ENCODE results near the gene BLOC1S5.
"Not testable (repeated sequence)": the region's sequence is repeated elsewhere in the genome, so short reads cannot be mapped to it uniquely, and the experiment has no call there.

BLOC1S5 gene

DNA sequence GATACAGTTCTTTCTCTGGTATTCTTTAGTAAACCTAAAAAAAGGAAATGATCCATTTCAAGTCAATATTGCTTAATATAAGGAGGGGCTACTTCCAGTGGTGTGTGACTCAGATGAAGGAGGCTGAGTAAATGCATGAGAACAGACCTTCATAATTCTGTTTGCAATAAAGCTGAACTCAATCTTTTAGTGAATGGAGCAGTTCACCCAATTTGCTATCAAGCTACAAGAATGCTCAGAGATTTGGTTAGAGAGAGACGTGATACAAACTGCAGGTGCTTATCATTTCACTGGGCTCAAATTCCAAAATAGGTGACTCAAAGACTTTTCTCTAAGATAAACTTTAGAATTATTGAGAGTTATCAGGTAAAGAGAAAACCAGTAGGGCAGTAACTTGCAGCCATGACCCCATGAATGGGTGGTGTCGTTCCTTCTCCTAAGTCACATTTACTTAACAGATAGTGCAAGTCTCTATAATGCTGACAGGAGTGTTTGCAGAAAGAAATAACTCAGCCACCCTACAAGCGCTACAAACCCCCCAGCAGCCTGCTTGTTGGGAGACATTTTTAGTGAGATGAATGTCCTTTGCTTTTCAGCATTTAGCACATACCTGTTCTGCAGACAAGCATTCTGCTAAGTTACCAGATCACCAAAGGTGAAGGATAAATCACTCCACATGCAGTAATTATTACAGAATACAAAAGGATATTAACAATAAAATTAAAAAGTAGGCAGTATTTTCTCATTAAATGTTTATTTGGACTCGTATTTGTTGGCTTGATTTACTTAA, 16.4 kb upstream of the BLOC1S5 start:
- DNase-seq: no peak

- DNase-seq: no peak
These were observed 14.9 kb upstream of the BLOC1S5 start for GRCh38 chr6:8079126-8079525.

DNA sequence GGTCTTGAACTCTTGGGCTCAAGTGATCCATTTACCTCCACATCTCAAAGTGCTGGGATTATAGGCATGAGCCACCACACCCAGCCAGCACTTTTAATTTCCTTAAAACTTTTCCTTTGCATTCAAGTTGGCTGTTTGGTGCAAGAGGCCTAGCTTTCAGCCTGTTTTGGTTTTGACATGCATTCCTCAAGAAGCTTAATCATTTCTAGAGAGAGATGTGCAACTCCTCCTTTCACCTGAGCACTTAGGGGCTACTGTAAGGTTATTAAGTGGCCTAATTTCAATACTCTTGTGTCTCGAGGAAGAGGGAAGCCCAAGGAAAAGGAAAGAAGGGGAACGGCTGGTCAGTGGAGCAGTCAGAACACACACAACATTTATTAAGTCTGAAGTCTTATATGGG, 13.8 kb upstream of the BLOC1S5 start:
- no peak for DNase-seq

DNA sequence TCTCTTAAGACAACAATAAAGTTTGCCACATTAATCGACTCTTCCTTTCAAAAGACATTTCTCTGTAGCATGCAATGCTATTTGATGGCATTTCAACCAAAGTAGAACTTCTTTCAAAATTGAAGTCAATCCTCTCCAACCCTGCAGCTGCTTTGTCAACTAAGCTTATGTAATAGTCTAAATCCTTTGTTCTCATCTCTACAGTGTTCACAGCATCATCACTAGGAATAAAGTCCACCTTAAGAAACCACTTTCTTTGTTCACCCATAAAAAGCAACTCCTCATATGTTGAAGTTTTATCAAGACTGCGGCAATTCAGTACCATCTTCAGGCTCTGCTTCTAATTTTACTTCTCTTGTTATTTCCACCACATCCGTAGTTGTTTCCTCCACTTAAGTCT, 11.5 kb upstream of the BLOC1S5 start:
- DNase-seq: no peak

DNA sequence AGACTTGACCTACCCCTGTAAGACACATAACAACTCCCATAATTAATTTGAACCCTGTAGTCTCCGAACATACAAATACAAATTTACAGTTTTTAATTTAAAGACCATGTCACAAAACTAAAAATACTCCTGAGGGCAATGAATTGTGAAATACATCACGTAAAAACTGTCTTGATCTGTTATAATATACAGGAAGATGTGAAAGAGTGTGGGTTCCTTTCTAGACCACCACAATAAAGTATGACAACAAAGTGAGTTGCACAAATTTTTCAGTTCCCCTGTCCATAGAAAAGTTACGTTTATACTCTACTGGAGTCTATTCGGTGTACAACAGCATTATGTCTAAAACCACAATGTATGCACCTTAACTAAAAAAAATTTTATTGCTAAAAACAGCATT, 11.0 kb upstream of the BLOC1S5 start:
- DNase-seq: no peak

DNA sequence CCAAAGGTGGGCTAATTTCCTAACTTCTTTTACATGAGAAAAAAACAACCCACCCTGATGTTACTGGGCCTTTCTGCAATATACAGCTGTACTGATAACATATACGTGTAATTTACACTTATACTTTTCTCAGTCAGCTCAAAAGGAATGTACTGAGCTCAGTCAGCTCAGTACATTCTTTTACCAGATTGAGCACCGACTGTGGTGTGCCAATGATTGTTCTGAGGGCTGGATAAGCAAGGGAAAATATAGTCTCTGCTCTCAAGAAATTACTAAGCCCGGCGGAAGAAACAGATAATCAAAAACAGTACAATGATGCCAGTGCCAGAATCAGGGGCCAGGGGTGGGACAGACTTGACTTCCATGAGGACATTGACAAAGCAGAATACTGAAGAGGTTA, 10.0 kb upstream of the BLOC1S5 start:
- no peak for DNase-seq

GRCh38 chr6:8073758-8074157, 9.6 kb upstream of the BLOC1S5 start:
- no peak for DNase-seq

- no peak for DNase-seq
These were observed 6.5 kb upstream of the BLOC1S5 start for GRCh38 chr6:8070718-8071117.

- no peak for DNase-seq
These were observed 5.6 kb upstream of the BLOC1S5 start for GRCh38 chr6:8069631-8070284.

- no peak for DNase-seq
These were observed 5.0 kb upstream of the BLOC1S5 start for GRCh38 chr6:8069151-8069550.

- no peak for DNase-seq
These were observed 1.9 kb upstream of the BLOC1S5 start for GRCh38 chr6:8066108-8066507.

DNA sequence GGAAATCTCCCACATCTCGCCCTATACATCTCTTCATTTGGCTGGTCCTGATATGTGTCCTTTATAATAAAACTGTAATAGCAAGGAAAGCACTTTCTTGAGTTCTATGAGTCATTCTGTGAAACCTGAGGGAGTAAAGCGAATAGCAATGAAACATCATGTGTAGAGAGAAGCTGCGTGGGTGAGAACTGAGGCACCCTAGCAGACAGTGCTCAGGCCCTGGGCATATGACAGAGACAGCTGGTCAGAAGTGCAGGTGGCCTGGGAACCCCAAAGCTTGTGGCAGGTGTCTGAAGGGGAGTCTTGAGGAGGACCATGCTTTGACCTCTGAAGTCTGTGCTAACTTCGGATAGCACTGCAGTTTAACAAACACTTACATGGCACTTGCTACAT, 1.3 kb upstream of the BLOC1S5 start:
- DNase-seq: no peak

DNA sequence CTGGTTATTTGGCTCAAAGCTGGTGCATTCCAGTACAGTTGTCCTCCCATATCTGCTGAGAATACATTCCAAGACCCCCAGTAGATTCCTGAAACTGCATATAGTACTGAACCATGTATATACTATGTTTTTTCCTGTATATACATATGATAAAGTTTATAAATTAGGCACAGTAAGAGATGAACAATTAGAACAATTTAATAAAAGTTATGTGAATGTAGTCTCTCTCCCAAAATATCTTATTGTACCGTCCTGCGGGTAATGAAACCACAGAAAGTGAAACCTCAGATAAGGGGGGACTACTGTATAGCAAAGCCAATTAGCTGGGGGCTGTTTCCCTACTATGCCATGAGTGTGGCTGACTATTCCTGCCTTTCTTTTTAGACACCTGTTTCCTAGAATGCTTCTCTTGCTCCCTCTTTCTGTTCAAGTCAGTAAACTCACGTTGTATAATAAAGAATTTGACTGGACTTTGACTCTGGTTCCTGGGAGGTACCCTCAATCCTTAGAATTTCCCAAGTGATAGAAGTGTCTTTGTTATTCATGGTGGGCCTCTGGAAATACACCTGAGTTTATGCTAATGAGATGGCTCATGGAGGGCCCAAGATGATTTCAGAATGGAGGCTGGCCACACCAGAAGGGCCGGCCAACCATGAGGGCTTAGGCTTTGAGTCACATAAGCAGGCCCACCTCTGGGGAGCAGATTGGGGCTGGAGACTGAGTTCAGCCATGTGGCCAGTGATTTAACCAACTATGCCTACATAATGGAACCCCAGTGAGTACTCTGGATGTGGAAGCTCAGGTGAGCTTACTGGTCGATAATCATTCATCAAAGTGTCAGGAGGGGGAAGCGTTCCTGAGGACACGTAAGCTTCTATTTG, 689 bp upstream of the BLOC1S5 start:
- no peak for DNase-seq

DNA sequence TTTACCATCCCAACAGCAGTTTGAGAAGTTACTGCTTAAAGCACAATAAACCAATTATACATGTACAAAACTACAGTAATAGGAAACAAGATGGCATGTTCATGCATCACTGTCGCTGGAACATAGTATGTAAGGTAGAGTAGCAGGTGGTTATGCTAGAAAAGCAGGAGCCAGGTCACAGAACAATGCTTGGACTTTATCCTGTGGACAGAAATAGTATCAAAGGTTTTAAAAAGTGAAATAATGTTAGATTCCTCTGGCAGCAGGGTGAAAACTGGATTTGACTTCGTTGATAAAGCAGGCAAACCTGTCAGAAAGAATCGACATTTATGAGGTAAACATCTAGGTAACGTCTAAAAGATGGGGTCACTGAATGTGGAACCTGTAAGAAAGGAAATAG, 2.5 kb downstream of the BLOC1S5 start:
- DNase-seq: no peak

- no peak for DNase-seq
These were observed 3.8 kb downstream of the BLOC1S5 start for GRCh38 chr6:8060346-8060745.

DNA sequence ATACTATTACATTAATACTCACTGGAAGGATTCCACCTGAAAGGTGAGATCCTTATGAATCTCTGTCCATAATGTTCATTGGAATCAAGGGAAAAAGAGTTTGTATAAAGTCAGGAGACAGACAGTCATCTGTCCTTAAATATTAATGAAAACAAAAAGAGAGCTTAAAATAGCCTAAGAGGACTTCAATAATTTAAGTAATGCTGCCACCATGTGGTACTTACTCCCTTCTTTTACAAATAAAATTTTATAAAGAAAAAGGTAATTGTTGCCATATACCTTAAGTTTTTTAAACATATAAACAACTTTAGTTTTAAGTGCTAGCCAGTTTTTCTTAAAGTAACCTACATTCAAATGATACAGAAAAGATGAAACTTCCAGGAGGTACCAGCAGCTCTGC, 5.1 kb downstream of the BLOC1S5 start:
- DNase-seq: no peak

DNA sequence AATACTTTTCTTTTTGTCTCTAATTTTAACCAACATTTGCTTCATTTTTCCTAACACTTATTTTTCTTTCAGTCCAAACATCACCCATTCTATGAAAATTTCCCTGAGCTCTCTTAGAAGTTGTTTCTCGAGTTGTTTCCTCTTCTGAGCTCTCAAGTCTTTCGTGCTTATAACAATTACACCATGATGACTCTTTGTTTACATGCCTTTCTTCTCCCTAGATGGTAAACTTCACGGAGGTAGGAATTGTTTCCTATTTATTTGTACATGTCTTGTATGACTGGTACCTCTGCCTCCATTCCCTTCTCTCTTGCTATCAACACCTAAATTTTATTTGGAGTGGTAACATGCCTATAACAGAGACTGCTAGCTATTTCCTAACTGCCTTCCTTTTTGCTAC, 6.4 kb downstream of the BLOC1S5 start:
- no peak for DNase-seq

DNA sequence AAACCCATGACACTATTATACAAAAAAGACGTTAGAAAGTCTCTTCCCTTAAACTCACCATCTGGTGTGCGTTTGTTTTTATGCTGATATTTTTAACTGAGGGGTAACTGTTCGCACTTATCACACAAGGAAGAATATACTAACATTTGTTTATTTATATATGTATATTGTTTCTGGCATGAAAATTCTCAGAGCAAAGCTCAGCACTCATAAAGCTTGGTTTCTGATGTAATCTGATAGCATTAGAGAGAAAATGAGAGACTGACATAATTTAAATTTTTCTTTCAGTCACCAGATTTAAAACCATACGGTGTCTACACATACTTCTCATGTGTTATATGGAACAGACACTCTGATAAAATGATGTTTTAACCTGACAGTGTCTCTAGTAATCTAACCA, 6.9 kb downstream of the BLOC1S5 start:
- DNase-seq: no peak

GRCh38 chr6:8054276-8054675, 9.9 kb downstream of the BLOC1S5 start:
- DNase-seq: no peak

DNA sequence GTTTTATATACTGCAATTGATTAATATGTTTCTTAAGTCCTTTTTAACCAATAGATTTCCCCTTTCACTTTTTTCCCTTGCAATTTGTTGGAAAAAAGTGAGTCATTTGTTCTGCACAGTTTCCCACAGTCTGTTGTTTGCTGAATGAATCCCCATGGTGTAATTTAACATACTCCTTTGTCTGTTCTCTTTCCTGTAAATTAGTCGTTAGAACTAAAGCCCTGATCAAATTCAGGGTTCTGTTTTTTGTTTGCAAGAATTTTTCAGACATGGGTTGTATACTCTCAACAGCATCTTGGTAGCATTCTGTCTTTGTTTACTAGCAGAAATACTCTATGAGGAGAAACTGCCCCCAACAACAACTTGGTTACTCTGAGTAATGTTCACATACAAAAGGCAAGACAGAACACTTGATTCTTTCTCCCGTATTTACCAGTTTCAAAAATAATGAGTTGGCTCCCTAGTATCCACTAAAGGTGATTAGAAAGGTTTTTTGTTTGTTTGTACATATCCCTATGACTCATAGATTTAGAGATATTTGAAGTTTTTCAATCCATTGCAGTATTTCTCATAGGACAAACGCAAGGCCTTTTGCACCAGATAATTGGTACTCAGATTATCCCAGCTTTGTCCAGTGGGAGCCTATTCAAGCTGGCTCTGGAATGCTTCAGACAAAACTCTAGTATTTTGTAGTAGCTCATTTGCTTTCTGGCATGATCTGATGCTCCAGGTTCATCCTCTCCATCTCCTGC, 16.5 kb downstream of the BLOC1S5 start:
- DNase-seq: no peak

- not testable (repeated sequence) for DNase-seq
These were observed 18.4 kb downstream of the BLOC1S5 start for GRCh38 chr6:8045769-8046168.

GRCh38 chr6:8043221-8043620, 21.0 kb downstream of the BLOC1S5 start:
- DNase-seq: no peak
